ENCODE measurements around the gene UBXN11.

DNA sequence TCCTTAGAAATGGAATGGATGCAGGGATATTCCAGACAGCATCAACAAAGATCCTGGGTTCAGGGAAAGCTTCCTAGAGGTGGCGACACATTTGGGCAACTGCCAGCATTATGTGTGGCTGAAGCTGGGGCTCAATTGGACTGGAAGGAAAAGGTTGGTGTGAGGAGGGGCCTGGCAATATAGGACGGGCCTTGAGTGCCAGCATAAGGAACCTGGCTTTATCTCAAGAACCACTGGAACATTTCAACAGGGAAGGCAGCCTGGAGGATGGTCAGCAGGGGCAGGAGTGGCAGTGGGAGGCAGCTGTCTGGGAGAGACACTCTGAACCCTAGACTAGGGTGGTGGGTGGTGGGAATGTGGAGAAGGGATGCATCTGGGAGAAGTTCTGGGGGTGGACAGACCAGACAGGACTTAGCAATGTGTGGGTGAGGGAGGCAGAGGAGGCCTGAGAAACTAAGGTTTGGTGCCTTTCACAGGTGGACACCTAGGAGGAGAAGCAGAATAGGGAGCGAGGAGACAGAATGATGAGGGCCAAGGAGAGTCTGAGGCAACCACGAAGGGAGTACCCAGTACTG lies 23.1 kb downstream of the UBXN11 start:
- TF ChIP-seq, protein P1, sequence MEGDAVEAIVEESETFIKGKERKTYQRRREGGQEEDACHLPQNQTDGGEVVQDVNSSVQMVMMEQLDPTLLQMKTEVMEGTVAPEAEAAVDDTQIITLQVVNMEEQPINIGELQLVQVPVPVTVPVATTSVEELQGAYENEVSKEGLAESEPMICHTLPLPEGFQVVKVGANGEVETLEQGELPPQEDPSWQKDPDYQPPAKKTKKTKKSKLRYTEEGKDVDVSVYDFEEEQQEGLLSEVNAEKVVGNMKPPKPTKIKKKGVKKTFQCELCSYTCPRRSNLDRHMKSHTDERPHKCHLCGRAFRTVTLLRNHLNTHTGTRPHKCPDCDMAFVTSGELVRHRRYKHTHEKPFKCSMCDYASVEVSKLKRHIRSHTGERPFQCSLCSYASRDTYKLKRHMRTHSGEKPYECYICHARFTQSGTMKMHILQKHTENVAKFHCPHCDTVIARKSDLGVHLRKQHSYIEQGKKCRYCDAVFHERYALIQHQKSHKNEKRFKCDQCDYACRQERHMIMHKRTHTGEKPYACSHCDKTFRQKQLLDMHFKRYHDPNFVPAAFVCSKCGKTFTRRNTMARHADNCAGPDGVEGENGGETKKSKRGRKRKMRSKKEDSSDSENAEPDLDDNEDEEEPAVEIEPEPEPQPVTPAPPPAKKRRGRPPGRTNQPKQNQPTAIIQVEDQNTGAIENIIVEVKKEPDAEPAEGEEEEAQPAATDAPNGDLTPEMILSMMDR (IDR thresholded peaks at IDR 0.05; ENCODE audit: poor library complexity, severe bottlenecking) = no peak
- no peak for TF ChIP-seq EZH2 (IDR thresholded peaks at IDR 0.05; ENCODE audit: borderline replicate concordance, insufficient read depth, low read length, poor library complexity, severe bottlenecking)
- no peak for TF ChIP-seq RAD21 (conservative IDR thresholded peaks at IDR 0.05)
- TF ChIP-seq POLR2AphosphoS5 (IDR thresholded peaks at IDR 0.05) = no peak

All from neural cell (in vitro differentiated cells).